GM12873 (cell line): ENCODE data around the gene CDH2.

Source experiments
- TF ChIP-seq, protein P1 (sequence below): IDR thresholded peaks from 2 replicates; pipeline ENCODE4 v1.5.1; 2012; ENCODE audit warnings: low read depth, mild to moderate bottlenecking, moderate library complexity, low read length, control low read depth; ENCODE audit not compliant: insufficient read depth; ENCODE audit errors: missing control alignments

The CDH2 gene

DNA sequence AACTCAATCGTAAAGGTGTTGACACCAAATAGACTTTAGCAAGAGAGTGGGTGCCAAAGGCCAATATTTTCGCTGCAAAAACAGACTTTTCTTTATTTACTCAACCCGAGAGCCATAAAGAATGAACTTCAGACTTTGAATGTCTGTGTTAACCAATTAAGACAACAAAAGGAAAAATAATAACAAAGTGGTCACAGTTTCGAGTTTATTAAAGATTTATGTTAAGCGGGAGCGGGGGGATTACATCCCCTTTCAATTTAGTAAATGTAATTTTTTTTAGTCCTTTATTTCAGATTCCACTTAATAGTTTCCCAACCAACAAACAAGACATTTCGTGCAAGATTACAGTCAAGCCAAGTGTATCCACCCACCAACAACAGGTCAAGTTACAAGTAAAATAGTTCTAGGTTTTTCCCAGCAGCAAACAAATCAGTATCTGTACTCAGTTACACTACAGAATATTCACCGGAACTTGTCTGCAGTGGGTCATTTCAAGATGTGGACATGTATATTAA is 9.0 kb downstream of the CDH2 start:
- TF ChIP-seq, protein P1, sequence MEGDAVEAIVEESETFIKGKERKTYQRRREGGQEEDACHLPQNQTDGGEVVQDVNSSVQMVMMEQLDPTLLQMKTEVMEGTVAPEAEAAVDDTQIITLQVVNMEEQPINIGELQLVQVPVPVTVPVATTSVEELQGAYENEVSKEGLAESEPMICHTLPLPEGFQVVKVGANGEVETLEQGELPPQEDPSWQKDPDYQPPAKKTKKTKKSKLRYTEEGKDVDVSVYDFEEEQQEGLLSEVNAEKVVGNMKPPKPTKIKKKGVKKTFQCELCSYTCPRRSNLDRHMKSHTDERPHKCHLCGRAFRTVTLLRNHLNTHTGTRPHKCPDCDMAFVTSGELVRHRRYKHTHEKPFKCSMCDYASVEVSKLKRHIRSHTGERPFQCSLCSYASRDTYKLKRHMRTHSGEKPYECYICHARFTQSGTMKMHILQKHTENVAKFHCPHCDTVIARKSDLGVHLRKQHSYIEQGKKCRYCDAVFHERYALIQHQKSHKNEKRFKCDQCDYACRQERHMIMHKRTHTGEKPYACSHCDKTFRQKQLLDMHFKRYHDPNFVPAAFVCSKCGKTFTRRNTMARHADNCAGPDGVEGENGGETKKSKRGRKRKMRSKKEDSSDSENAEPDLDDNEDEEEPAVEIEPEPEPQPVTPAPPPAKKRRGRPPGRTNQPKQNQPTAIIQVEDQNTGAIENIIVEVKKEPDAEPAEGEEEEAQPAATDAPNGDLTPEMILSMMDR: no peak

DNA sequence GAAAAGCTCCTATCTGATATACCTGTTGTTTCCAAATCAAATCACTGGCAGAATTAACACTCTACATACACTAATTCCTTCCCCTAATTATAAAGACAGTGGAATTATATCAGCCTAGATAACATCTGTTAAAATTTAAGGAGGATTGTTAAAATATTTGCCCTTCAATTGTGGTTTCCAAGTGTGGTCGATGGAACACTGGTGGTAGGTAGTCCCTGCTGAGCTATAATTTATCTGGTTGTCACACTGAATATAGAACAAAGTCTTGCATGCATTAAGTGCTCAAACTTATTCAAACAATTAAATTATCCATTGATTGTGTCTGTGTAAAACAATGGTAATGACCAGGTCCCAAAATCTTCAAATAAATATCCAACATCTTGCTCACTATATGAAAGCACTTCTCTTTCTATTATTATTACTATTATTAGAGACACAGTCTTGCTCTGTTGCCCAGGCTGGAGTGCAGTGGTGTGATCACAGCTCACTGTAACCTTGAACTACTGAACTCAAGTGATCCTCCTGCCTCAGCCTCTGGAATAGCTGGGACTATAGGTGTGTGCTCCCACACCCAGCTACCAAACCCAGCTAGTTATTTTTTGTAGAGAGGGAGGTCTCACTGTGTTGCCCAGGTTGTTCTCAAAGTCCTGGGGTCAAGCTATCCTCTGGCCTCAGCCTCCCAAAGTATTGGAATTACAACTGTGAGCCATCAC is 12.0 kb downstream of the CDH2 start:
- TF ChIP-seq, protein P1: no peak

DNA sequence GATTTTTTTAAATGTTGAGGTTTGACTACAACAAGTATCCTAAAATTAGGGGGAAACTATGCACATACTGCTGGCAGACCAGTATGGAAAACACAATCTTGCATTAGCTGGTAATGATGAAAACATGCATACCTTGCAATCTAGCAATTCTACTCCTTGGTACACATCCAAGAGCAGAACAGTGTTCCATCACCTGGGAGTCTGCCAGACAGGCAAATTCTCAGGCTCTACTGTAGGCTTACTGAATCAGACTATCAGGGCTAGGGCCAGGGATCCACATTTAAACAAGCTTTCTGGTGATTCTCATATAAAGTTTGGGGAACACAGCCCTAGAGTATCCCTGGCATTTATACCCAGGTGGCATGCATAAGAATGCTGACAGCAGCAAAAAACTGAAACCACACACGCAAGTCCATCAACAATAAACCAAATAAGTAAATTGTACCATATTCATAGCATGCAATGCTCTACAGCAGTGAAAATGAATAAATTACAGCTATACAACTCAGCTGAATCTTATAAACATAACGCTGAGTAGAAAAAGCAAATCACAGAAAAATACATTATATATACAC is 13.6 kb downstream of the CDH2 start:
- TF ChIP-seq, protein P1: no peak

DNA sequence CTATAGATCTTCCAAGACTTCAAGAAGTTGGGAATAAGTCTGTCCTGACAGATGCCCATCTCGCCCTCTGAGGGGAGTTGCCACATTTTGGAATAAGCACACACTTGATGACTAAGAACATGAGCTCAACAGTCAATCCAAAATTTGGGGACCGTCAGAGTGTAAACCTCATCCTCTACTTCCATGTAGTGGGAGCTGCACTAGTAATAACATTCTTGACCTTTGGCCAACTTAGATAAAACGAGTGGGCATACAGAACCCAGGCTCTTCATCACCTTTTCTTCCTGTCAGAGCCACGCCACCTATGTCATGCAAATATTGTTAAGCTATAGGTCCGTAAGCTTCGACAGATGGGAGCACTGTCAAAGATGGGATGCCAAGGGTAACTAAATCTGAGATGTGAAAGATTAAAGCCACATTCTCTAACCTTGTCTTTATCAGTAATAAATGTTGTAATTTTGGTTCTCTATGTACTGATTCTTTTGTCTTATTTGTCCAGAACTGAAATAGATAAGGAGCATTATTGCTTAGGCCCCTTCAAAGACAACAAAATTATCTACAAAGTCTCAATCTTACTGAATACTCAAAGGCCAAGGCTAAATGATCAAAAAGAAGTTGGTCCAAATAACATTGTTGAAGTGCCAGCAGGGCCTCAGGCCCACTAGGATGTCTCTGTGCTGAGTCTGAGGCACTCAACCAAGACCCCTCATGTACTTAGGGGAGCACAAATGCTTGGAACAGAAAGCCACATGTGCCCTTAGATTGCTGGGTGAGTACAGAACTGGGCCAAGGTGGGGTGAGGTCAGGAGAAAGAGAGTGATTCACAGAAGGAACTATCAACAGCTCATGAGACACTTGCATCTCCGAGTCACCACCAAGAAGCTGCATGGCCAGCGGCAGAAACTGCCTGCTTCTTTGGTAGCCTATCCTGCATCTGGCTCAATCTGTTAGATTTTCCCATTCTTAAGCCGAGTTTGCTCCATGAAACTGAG is 15.0 kb downstream of the CDH2 start:
- TF ChIP-seq, protein P1: no peak

DNA sequence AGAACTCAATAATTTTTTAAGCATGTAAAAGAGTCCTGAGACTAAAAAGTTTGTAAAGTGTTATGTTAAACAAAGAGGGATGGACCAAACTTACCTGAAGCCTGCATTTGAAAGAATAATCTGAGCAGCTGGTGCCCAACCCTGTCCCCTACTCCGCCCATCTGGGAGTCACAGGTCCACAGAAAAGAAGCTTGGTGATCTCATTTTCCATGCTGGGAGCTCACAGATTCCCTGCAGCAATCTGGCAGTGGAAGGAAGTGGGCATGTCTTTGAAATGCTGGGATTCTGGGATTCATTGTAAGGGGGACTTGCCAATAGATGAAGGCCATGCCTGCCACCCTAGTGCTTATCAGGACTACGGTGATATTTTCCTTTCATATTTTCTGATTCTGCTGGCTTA is 17.9 kb downstream of the CDH2 start:
- TF ChIP-seq, protein P1: no peak

DNA sequence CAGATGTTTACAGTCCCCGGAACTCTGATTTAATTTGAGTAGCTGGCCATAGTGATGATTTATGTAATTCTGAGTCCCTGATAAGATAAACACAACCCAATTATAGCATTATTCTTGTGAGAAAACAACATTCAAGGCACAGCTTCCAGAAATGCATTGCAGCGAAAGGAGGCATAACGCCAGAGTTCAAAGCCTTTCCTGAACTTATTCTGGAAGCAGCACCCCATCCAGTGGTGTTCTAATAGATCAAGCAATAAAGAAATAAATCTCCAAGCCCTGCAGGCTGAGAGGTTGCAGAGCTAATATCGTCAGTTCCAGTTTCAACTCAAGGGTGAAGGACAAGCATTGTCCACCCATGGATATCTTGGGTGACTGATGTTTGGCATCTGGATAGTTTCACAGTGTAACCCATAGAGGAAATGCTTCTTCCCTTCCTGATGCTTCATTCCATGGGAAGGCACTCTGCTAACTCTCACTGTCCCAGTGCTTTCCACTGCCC is 18.8 kb downstream of the CDH2 start:
- TF ChIP-seq, protein P1: no peak
